Activated T-cell treated with anti-CD3 and anti-CD28 coated beads, Interleukin-2, amount 50 U/mL, for 1 hour (primary cell): ENCODE data around the gene SOX10.
"Not testable (repeated sequence)": the region's sequence is repeated elsewhere in the genome, so short reads cannot be mapped to it uniquely, and the experiment has no call there.

Experiments
- DNase-seq: peaks from one replicate; pipeline ENCODE4 v3.0.0-alpha.2; 2020

Gene SOX10

GRCh38 chr22:37959231-37959825, 25.0 kb downstream of the SOX10 start:
- no peak for DNase-seq

- DNase-seq = no peak
Measured at GRCh38 chr22:37957232-37957631, 27.1 kb downstream of the SOX10 start.

GRCh38 chr22:37955825-37956397, 28.4 kb downstream of the SOX10 start:
- not testable (repeated sequence) for DNase-seq

GRCh38 chr22:37954686-37955085, 29.7 kb downstream of the SOX10 start:
- no peak for DNase-seq

GRCh38 chr22:37953437-37954179, 30.7 kb downstream of the SOX10 start, which contains the start of the genes C22orf23 and POLR2F:
TSS of gene C22orf23 (minus strand) at chr22:37953601. CDS start at chr22:37953149, 452 bp downstream.
TSS of gene POLR2F (plus strand) at chr22:37953699. CDS start at chr22:37953788, 89 bp downstream.
- peak; percentile 94 for DNase-seq

- no peak for DNase-seq
Measured at GRCh38 chr22:37953062-37953436, 31.3 kb downstream of the SOX10 start.

GRCh38 chr22:37952629-37953028, 31.7 kb downstream of the SOX10 start:
- not testable (repeated sequence) for DNase-seq

GRCh38 chr22:37951305-37951704, 33.0 kb downstream of the SOX10 start:
- no peak for DNase-seq

GRCh38 chr22:37947142-37947795, 37.1 kb downstream of the SOX10 start:
- not testable (repeated sequence) for DNase-seq

GRCh38 chr22:37944423-37944822, 39.9 kb downstream of the SOX10 start:
- not testable (repeated sequence) for DNase-seq

GRCh38 chr22:37943825-37944198, 40.5 kb downstream of the SOX10 start:
- no peak for DNase-seq

- no peak for DNase-seq
Measured at GRCh38 chr22:37943136-37943824, 41.1 kb downstream of the SOX10 start.

GRCh38 chr22:37942133-37942532, 42.2 kb downstream of the SOX10 start:
- no peak for DNase-seq

- DNase-seq = no peak
Measured at GRCh38 chr22:37940698-37941376, 43.5 kb downstream of the SOX10 start.

- peak; percentile 87 for DNase-seq
Measured at GRCh38 chr22:37933711-37934376, 50.5 kb downstream of the SOX10 start.

- DNase-seq = no peak
Measured at GRCh38 chr22:37932821-37933578, 51.4 kb downstream of the SOX10 start.

- DNase-seq = no peak
Measured at GRCh38 chr22:37932401-37932800, 52.0 kb downstream of the SOX10 start.

GRCh38 chr22:37931893-37932389, 52.4 kb downstream of the SOX10 start:
- no peak for DNase-seq

GRCh38 chr22:37930952-37931440, 53.4 kb downstream of the SOX10 start:
- DNase-seq = no peak

- no peak for DNase-seq
Measured at GRCh38 chr22:37930270-37930951, 53.9 kb downstream of the SOX10 start.
